HFFc6 (cell line): ENCODE measurements around the gene HOXA6. TPM values are rescaled to one million over a fixed set of nuclear protein-coding genes. Genes with fewer than 3 reads are reported as not detected.
A peak's percentile ranks its signal among the peaks of the same experiment; 100 is the strongest.

Experiments used
- DNase-seq: peaks from one replicate; pipeline ENCODE4 v3.0.0-alpha.2; 2018
- H3K27ac Mint-ChIP-seq: 2 replicates; pipeline ENCODE4 v1.8.0; 2020; ENCODE audit warnings: mild to moderate bottlenecking, mixed read lengths
- H3K27me3 Mint-ChIP-seq: 2 replicates; pipeline ENCODE4 v1.8.0; 2021; ENCODE audit warnings: mild to moderate bottlenecking, moderate library complexity, mixed read lengths; ENCODE audit not compliant: insufficient read depth
- H3K36me3 Mint-ChIP-seq: 2 replicates; pipeline ENCODE4 v1.8.0; 2021; ENCODE audit warnings: low read depth, mixed read lengths
- H3K4me1 Mint-ChIP-seq: 2 replicates; pipeline ENCODE4 v1.8.0; 2020; ENCODE audit warnings: low read depth, mixed read lengths
- H3K4me3 Mint-ChIP-seq: 2 replicates; pipeline ENCODE4 v1.8.0; 2020; ENCODE audit warnings: mild to moderate bottlenecking, moderate library complexity, mixed read lengths
- H3K9me3 Mint-ChIP-seq: 2 replicates; pipeline ENCODE4 v1.8.0; 2020; ENCODE audit warnings: mild to moderate bottlenecking, mixed read lengths
- total RNA-seq, 6 experiments: library from RNA; stranded (reverse); fragmentation: NEBNext Ultra II Directional; extraction: Animal tissue kit (Norgen Biotek cat#: 25700); gene quantifications; 2 replicates in 1 of 6; 3 replicates in 5 of 6; pipeline ENCODE4 v1.2.3, GENCODE V29; 2021
- TF ChIP-seq, protein P1 (sequence below): fragments of 200-600 bp; sonication (generic); IDR thresholded peaks from 2 replicates; pipeline ENCODE4 v1.5.0; 2021; ENCODE audit warnings: antibody characterized with exemption, mild to moderate bottlenecking

The HOXA6 gene
- total RNA-seq, 6 experiments from 2014 or later: 2.3 to 3.8 (median 2.8) TPM

GRCh38 chr7:27185013-27185853 is 37.7 kb upstream of the HOXA6 start, which contains the start of gene HOXA11:
Gene HOXA11, minus strand, starts transcription at chr7:27185232. Its CDS starts 88 bp downstream, at chr7:27185144.
- H3K4me1 Mint-ChIP-seq: peaks cover 71% of the 10 kb centered on the region
- peaks cover 23% of the 10 kb centered on the region for H3K27me3 Mint-ChIP-seq
- peak within 1 kb of the TSS; percentile 97 for H3K27ac Mint-ChIP-seq
- H3K9me3 Mint-ChIP-seq: no peaks in the 10 kb centered on the region
- TF ChIP-seq, protein P1, sequence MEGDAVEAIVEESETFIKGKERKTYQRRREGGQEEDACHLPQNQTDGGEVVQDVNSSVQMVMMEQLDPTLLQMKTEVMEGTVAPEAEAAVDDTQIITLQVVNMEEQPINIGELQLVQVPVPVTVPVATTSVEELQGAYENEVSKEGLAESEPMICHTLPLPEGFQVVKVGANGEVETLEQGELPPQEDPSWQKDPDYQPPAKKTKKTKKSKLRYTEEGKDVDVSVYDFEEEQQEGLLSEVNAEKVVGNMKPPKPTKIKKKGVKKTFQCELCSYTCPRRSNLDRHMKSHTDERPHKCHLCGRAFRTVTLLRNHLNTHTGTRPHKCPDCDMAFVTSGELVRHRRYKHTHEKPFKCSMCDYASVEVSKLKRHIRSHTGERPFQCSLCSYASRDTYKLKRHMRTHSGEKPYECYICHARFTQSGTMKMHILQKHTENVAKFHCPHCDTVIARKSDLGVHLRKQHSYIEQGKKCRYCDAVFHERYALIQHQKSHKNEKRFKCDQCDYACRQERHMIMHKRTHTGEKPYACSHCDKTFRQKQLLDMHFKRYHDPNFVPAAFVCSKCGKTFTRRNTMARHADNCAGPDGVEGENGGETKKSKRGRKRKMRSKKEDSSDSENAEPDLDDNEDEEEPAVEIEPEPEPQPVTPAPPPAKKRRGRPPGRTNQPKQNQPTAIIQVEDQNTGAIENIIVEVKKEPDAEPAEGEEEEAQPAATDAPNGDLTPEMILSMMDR: no peak
- H3K4me3 Mint-ChIP-seq: peak within 1 kb of the TSS; percentile 93
- peak; percentile 97 for DNase-seq
- peaks cover 29% of the 10 kb centered on the region for H3K36me3 Mint-ChIP-seq

DNA sequence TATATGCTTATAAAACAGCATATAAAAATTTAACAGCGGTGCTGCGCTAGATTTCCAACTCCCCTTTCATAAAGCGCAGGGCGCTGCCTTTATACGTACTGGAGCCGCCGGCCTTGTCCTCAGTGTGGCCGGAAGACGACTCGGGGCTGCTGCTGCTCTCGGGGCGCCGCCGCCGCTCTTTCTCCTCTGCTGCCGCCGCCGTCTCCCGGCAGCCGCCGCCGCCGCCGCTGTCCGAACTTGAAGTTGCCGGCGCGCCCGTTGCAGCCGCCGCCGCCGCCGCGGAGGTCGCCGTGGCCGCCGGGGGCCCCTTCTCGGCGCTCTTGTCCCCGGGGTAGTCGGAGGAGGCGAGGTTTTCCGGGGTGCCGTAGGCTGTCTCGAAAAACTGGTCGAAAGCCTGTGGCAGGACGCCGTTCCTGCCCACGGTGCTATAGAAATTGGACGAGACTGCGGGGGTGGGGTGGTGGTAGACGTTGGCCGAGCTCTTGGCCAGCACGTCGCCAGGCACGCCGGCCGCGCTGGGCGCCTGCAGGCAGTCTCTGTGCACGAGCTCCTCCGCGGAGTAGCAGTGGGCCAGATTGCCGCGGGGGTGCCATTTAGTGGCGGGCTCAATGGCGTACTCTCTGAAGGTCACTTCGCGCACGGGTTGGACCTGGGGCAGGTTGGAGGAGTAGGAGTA is 36.9 kb upstream of the HOXA6 start:
- H3K27me3 Mint-ChIP-seq: peaks cover 27% of the 10 kb centered on the region
- peak overlapping the region; percentile 97 for H3K27ac Mint-ChIP-seq
- no peak for DNase-seq
- peaks cover 65% of the 10 kb centered on the region for H3K4me1 Mint-ChIP-seq
- peaks cover 31% of the 10 kb centered on the region for H3K36me3 Mint-ChIP-seq
- peak overlapping the region; percentile 93 for H3K4me3 Mint-ChIP-seq
- H3K9me3 Mint-ChIP-seq: no peaks in the 10 kb centered on the region
- TF ChIP-seq, protein P1: no peak

DNA sequence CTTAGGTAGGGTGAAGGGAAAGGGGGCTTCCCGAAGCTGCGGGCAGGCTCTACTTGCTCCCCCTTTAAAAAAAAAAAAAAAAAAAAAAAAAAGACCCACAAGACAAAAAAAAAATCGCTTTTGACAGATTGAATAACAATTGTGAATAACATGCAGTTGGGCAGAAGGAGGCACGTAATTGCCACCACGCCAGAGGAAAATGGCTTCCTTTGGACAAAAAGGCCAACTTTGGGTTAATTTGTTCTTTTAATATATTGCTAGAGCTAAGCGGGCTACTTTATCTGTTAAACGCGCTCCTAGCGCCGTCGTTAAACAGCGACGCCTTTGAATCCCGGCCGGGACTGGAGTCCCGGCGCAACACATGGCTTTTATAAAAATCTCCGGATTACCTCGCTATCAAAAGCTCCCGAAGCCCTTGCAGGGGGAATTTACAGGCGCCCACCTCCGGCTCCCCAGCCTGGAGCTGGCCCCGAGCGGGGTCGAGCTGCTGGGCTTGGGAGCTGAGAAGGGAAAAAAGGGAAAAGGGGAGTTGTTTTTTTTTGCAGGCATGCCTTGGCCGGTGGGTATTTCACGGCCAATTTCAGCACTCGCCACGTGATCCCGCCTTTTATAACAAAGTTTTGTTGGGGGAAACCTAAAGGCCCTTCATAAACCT is 36.2 kb upstream of the HOXA6 start:
- Mint-ChIP-seq H3K36me3 (peaks cover 37% of the 10 kb centered on the region), H3K9me3 (no peaks in the 10 kb centered on the region), H3K27ac (peak overlapping the region; percentile 97), H3K4me1 (peaks cover 58% of the 10 kb centered on the region), H3K27me3 (peaks cover 32% of the 10 kb centered on the region), H3K4me3 (peak overlapping the region; percentile 93)
- TF ChIP-seq, protein P1: peak; percentile 11; the same call in 1 of the 2 replicates
- no peak for DNase-seq

GRCh38 chr7:27182861-27183681 is 35.5 kb upstream of the HOXA6 start:
- peaks cover 51% of the 10 kb centered on the region for H3K4me1 Mint-ChIP-seq
- peaks cover 38% of the 10 kb centered on the region for H3K36me3 Mint-ChIP-seq
- no peaks in the 10 kb centered on the region for H3K9me3 Mint-ChIP-seq
- TF ChIP-seq, protein P1: no peak
- H3K4me3 Mint-ChIP-seq: peak overlapping the region; percentile 93
- peaks cover 34% of the 10 kb centered on the region for H3K27me3 Mint-ChIP-seq
- peak overlapping the region; percentile 97 for H3K27ac Mint-ChIP-seq
- DNase-seq: no peak
